Upper lobe of left lung (tissue), 4 donors: ENCODE data around the gene ANKFN1.

Source experiments
- CTCF ChIP-seq, 6 experiments: fragments of 450-650 bp in 4 of 6; fragments of 200-600 bp in 2 of 6; sonication (generic) in 2 of 6; IDR thresholded peaks; one replicate each; pipeline ENCODE4 v1.5.1; 2016 to 2019; ENCODE audit warnings: antibody characterized with exemption in 6 of 6
- EP300 ChIP-seq, 4 donors: sonication (generic); formaldehyde crosslinking; IDR thresholded peaks; one replicate each; pipeline ENCODE4 v1.5.1; 2017; ENCODE audit warnings: antibody characterized with exemption in 4 of 4, control low read depth in 2 of 4
- POLR2A ChIP-seq, 4 donors: fragments of 450-650 bp; IDR thresholded peaks; one replicate each; pipeline ENCODE4 v1.5.1; 2016 to 2017; ENCODE audit warnings: antibody characterized with exemption in 4 of 4, mild to moderate bottlenecking in 2 of 4
- POLR2AphosphoS5 ChIP-seq, 2 donors: sonication (generic); formaldehyde crosslinking; IDR thresholded peaks; one replicate each; pipeline ENCODE4 v1.5.1; 2017; ENCODE audit warnings: antibody characterized with exemption in 2 of 2

GRCh38 chr17:56244268-56244890 lies 91.1 kb downstream of the ANKFN1 start:
- TF ChIP-seq CTCF (IDR thresholded peaks at IDR 0.05) (no peak), POLR2A (IDR thresholded peaks at IDR 0.05) (no peak), POLR2AphosphoS5 (IDR thresholded peaks at IDR 0.05) (no peak), EP300 (IDR thresholded peaks at IDR 0.05) (no peak)
